Measurements from ENCODE around the gene EPHA2. TPM values are rescaled to one million over a fixed set of nuclear protein-coding genes. Genes with fewer than 3 reads are reported as not detected.

Gene EPHA2
- total and polyA plus RNA-seq, 12 donors = 0.83 to 49.5 (median 14.8) TPM

- no peak for TF ChIP-seq POLR2A (IDR thresholded peaks at IDR 0.05)
- TF ChIP-seq, protein P1, sequence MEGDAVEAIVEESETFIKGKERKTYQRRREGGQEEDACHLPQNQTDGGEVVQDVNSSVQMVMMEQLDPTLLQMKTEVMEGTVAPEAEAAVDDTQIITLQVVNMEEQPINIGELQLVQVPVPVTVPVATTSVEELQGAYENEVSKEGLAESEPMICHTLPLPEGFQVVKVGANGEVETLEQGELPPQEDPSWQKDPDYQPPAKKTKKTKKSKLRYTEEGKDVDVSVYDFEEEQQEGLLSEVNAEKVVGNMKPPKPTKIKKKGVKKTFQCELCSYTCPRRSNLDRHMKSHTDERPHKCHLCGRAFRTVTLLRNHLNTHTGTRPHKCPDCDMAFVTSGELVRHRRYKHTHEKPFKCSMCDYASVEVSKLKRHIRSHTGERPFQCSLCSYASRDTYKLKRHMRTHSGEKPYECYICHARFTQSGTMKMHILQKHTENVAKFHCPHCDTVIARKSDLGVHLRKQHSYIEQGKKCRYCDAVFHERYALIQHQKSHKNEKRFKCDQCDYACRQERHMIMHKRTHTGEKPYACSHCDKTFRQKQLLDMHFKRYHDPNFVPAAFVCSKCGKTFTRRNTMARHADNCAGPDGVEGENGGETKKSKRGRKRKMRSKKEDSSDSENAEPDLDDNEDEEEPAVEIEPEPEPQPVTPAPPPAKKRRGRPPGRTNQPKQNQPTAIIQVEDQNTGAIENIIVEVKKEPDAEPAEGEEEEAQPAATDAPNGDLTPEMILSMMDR (IDR thresholded peaks at IDR 0.05) = no peak
- Histone ChIP-seq H3K9me3 (replicated peaks in 1 of 3) (no peaks in the 10 kb centered on the region), H3K27me3 (no peaks in the 10 kb centered on the region), H3K4me1 (replicated peaks in 1 of 2) (peaks cover 0 to 4% of the 10 kb centered on the region in 2 donors), H3K4me3 (no peak overlapping the region), H3K36me3 (replicated peaks in 1 of 2) (peaks cover 0 to 85% of the 10 kb centered on the region in 2 donors), H3K27ac (no peak overlapping the region)
- DNase-seq = no peak
- WGBS, 4 donors = 78 to 85% (median 82%) methylated on average over 6 of the region's 6 CpGs
- intact Hi-C loops (cut with DNase I) = loop anchor here in 1 of 2 donors (10.0 kb wide), 1 partner anchor 48 kb away; no protein-coding TSS in a partner anchor
Observed at GRCh38 chr1:16132325-16132785, 23.5 kb downstream of the EPHA2 start.

DNA sequence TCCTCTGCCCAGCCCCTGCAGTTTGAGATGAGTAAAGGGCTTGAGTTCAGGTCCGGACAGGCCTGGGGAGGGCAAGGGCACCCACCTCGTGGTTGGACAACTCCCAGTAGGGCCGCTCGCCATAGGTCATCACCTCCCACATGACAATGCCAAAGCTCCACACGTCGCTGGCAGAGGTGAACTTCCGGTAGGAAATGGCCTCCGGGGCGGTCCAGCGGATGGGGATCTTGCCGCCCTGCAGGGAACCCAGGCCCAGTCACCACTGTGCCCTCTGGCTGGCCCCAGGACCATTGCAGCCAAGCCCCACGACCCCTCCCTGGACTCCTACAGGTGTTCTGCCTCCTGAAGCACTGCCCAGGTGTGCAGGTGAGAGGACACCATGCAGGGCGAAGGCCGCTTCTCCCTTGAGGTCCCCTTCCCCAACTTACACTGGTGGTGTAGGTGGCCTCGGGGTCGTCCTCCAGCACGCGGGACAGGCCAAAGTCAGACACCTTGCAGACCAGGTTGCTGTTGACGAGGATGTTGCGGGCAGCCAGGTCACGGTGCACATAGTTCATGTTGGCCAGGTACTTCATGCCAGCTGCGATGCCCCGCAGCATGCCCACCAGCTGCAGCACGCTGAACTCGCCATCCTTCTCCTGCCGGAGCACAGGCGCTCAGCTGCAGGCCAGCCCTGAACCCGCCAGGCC lies 24.1 kb downstream of the EPHA2 start:
- intact Hi-C loops (cut with DNase I) = loop anchor here in 1 of 2 donors (10.0 kb wide), 1 partner anchor 47 kb away; no protein-coding TSS in a partner anchor

DNA sequence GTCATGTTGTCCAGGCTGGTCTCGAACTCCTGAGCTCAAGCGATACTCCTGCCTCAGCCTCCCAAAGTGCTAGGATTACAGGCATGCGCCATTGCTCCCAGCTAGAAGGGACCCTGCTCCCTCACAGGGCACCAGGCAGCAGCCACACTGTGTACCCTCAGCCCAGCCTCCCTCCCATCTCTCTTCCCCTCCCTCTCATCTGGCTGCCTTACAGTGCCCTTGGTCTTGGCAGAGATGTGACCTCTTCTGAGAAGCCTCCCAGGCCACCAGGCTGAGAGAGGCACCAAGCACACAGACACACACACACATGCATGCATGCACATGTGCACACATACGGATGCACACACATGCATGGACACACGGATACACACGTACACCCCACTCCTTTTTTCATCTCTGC lies 25.0 kb downstream of the EPHA2 start:
- no peaks in the 10 kb centered on the region for H3K9me3 ChIP-seq (replicated peaks in 1 of 3)
- H3K36me3 ChIP-seq (replicated peaks in 1 of 2) = peaks cover 0 to 87% of the 10 kb centered on the region in 2 donors
- no peak for DNase-seq
- no peak overlapping the region for H3K4me3 ChIP-seq
- peaks cover 0 to 4% of the 10 kb centered on the region in 2 donors for H3K4me1 ChIP-seq (replicated peaks in 1 of 2)
- H3K27me3 ChIP-seq = no peaks in the 10 kb centered on the region
- WGBS, 4 donors = 94 to 98% (median 95%) methylated on average over 6 of the region's 6 CpGs
- intact Hi-C loops (cut with DNase I) = loop anchor here in 1 of 2 donors (10.0 kb wide), 1 partner anchor 46 kb away; no protein-coding TSS in a partner anchor
- TF ChIP-seq, protein P1 (IDR thresholded peaks at IDR 0.05) = no peak
- no peak for TF ChIP-seq POLR2A (IDR thresholded peaks at IDR 0.05)
- no peak overlapping the region for H3K27ac ChIP-seq

More for the DNA sequence above, 24.1 kb downstream of the EPHA2 start:
- H3K9me3 ChIP-seq (replicated peaks in 1 of 3) = no peaks in the 10 kb centered on the region
- TF ChIP-seq POLR2A (IDR thresholded peaks at IDR 0.05) = no peak
- TF ChIP-seq, protein P1 (IDR thresholded peaks at IDR 0.05) = no peak
- WGBS, 4 donors = 86 to 88% (median 87%) methylated on average over 13 to 28 of the region's 28 CpGs
- DNase-seq = no peak
- no peak overlapping the region for H3K27ac ChIP-seq
- H3K36me3 ChIP-seq (replicated peaks in 1 of 2) = peaks cover 0 to 85% of the 10 kb centered on the region in 2 donors
- no peaks in the 10 kb centered on the region for H3K27me3 ChIP-seq
- no peak overlapping the region for H3K4me3 ChIP-seq
- H3K4me1 ChIP-seq (replicated peaks in 1 of 2) = peaks cover 0 to 4% of the 10 kb centered on the region in 2 donors

DNA sequence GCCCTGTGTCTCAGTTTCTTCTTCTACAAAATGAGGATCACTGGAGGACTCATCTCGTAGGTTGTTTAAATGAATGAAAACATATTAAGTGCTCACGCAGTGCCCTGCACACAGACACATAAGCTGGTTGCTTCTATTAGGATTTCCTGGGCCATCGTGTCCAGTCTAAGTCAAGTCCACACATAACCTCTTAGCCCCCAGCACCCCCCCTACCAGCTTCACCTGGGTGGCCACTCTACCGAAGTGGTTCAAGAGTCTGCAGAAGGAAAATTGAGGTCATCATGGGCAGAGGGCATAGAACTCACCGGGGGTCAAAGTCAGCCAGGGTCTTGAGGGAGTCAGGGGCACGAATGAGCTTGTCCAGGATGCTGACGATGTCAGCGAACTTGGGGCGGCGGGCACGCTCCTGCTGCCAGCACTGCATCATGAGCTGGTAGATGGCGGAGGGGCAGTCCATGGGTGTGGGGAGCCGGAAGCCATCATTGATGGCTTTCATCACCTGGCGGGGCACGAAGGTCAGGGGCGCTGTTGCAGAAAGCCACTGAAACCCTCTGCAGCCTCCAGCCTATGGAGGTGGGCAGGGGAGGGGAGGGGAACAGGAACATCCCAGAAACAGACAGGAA lies 25.8 kb downstream of the EPHA2 start:
- H3K36me3 ChIP-seq (replicated peaks in 1 of 2) = peaks cover 0 to 85% of the 10 kb centered on the region in 2 donors
- H3K4me3 ChIP-seq = no peak overlapping the region
- peaks cover 0 to 4% of the 10 kb centered on the region in 2 donors for H3K4me1 ChIP-seq (replicated peaks in 1 of 2)
- WGBS, 4 donors = 88 to 93% (median 90%) methylated on average over 6 to 16 of the region's 16 CpGs
- H3K27ac ChIP-seq = no peak overlapping the region
- no peaks in the 10 kb centered on the region for H3K9me3 ChIP-seq (replicated peaks in 1 of 3)
- H3K27me3 ChIP-seq = no peaks in the 10 kb centered on the region
- intact Hi-C loops (cut with DNase I) = loop anchor here in 1 of 2 donors (10.0 kb wide), 1 partner anchor 45 kb away; no protein-coding TSS in a partner anchor
- TF ChIP-seq, protein P1 (IDR thresholded peaks at IDR 0.05) = no peak
- no peak for TF ChIP-seq POLR2A (IDR thresholded peaks at IDR 0.05)
- DNase-seq = no peak

Data from adrenal gland (tissue), 12 donors.